Kidney (tissue), 14 donors: ENCODE results near the gene TBC1D2. TPM values are rescaled to one million over a fixed set of nuclear protein-coding genes. Genes with fewer than 3 reads are reported as not detected.

Experiments
- DNase-seq, 5 donors: peaks; one replicate each; pipeline ENCODE4 v3.0.0-alpha.2; 2013 to 2020
- FAIRE-seq: peaks from 2 replicates; lab custom pipeline; 2012; peaks lifted over from hg19 to GRCh38; lab: Jason Lieb, UNC
- H3K27ac ChIP-seq, 2 donors: one replicate each; pipeline ENCODE4 v1.7.0; 2013; ENCODE audit warnings: low read depth in 2 of 2, low read length in 2 of 2, inconsistent platforms in 1 of 2
- H3K27me3 ChIP-seq: one replicate; pipeline ENCODE4 v1.7.1; 2013; ENCODE audit warnings: low read length, inconsistent platforms; ENCODE audit not compliant: control insufficient read depth, insufficient read depth
- H3K36me3 ChIP-seq, 3 donors: one replicate each; pipeline versions ENCODE4 v1.7.0 to v1.7.1; 2013; ENCODE audit warnings: low read length in 3 of 3, control low read depth in 1 of 3, inconsistent platforms in 1 of 3; ENCODE audit not compliant: insufficient read depth in 3 of 3, control insufficient read depth in 2 of 3
- H3K4me1 ChIP-seq, 3 donors: one replicate each; pipeline versions ENCODE4 v1.7.0 to v1.7.1; 2013; ENCODE audit warnings: low read length in 3 of 3, inconsistent platforms in 1 of 3, low read depth in 1 of 3; ENCODE audit not compliant: control insufficient read depth in 2 of 3, insufficient read depth in 2 of 3
- H3K4me3 ChIP-seq, 3 donors: one replicate each; pipeline versions ENCODE4 v1.7.0 to v1.8.1; 2013; ENCODE audit warnings: low read length in 3 of 3, control low read depth in 1 of 3, inconsistent platforms in 1 of 3
- H3K9ac ChIP-seq, 3 donors: one replicate each; pipeline versions ENCODE4 v1.7.0 to v1.7.1; 2013; ENCODE audit warnings: low read length in 3 of 3, control low read depth in 1 of 3, inconsistent platforms in 1 of 3
- H3K9me3 ChIP-seq, 3 donors: one replicate each; pipeline versions ENCODE4 v1.7.0 to v1.7.1; 2013; ENCODE audit warnings: low read length in 3 of 3, control low read depth in 1 of 3, inconsistent platforms in 1 of 3; ENCODE audit not compliant: control insufficient read depth in 2 of 3, insufficient read depth in 1 of 3
- CTCF ChIP-seq: IDR thresholded peaks from 3 replicates; pipeline ENCODE4 v1.5.1; 2012; ENCODE audit warnings: mild to moderate bottlenecking, moderate library complexity, borderline replicate concordance; ENCODE audit not compliant: insufficient read depth; ENCODE audit errors: extremely low read depth
- intact Hi-C: fragments of 100-400 bp; cut with DNase I; formaldehyde crosslinking; loops from one replicate; pipeline ENCODE4 v1.11.1; 2022
- polyA plus RNA-seq: library from polyadenylated mRNA; stranded (reverse); fragments of 350-450 nt; fragmentation: Illumina TruSeq; extraction: RNeasy Lipid Tissue Mini Kit (QIAGEN cat#74804); gene quantifications from one replicate; pipeline ENCODE4 v1.2.3, GENCODE V29; 2014; ENCODE audit warnings: low read depth, low replicate concordance; ENCODE audit not compliant: insufficient read depth
- total RNA-seq: library from RNA; stranded (reverse); fragmentation: NEBNext Ultra II Directional; extraction: Animal tissue kit (Norgen Biotek cat#: 25700); gene quantifications from one replicate; pipeline ENCODE4 v1.2.1, GENCODE V29; 2021
- donor health status: control.
- donor health status: control.
- donor health status: control.
- donor health status: control.
- donor health status: control.
- donor health status: DM: yes; HTN: yes; CAD: no.
- donor health status: Normal renal cell carcinoma (clear cell type).

TBC1D2 gene
- total and polyA plus RNA-seq, 2 donors from 2014 or later = 7.7 to 19.6 TPM

DNA sequence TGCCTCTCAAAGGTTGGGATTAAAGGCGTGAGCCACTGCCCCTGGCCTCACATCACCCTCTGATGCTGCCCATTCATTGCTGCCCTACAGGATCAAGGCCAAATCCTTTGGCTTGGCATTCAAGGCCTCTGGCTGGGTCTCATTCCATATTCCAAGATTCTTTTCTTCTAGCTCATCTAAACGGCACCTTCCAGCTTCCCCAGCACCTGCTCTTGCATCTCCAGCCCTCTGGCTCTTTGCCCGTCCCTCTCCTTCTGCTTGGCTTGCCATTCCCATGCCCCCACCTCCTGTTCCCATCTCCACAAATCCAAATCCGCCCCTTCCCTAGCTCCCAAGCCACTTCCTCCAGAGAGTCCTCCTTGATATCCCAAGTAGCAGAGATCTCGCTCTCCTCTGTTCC is 96.1 kb downstream of the TBC1D2 start:
- H3K4me3 ChIP-seq = no peak overlapping the region
- FAIRE-seq = no peak
- no peak for TF ChIP-seq CTCF
- H3K9me3 ChIP-seq = no peaks in the 10 kb centered on the region
- no peak overlapping the region for H3K27ac ChIP-seq
- H3K9ac ChIP-seq = no peak overlapping the region
- H3K27me3 ChIP-seq = no peaks in the 10 kb centered on the region
- intact Hi-C loops = no loop called here
- H3K36me3 ChIP-seq = no peaks in the 10 kb centered on the region
- H3K4me1 ChIP-seq = no peaks in the 10 kb centered on the region
- no peak for DNase-seq

- no peaks in the 10 kb centered on the region for H3K4me1 ChIP-seq
- H3K36me3 ChIP-seq = no peaks in the 10 kb centered on the region
- H3K4me3 ChIP-seq = no peak overlapping the region
- H3K9me3 ChIP-seq = no peaks in the 10 kb centered on the region
- no peak overlapping the region for H3K9ac ChIP-seq
- TF ChIP-seq CTCF = no peak
- no peak overlapping the region for H3K27ac ChIP-seq
- intact Hi-C loops = no loop called here
- no peak for DNase-seq
- no peak for FAIRE-seq
- no peaks in the 10 kb centered on the region for H3K27me3 ChIP-seq
These were observed 97.2 kb downstream of the TBC1D2 start for GRCh38 chr9:98158071-98158831.

- intact Hi-C loops = no loop called here
- Histone ChIP-seq H3K9me3 (no peaks in the 10 kb centered on the region), H3K27me3 (no peaks in the 10 kb centered on the region), H3K27ac (no peak overlapping the region), H3K4me1 (no peaks in the 10 kb centered on the region), H3K36me3 (no peaks in the 10 kb centered on the region), H3K9ac (no peak overlapping the region), H3K4me3 (no peak overlapping the region)
- no peak for DNase-seq
- no peak for FAIRE-seq
- TF ChIP-seq CTCF = no peak
These were observed 98.1 kb downstream of the TBC1D2 start for GRCh38 chr9:98157372-98157771.
